SU-DHL-6 (cell line): ENCODE measurements around the gene PRR5.

ENCODE experiments used
- H2AFZ ChIP-seq: fragments of 200-600 bp; sonication (generic); 2 replicates; pipeline ENCODE4 v1.6.1; 2014; ENCODE audit warnings: low read depth, mild to moderate bottlenecking, moderate library complexity, mixed read lengths, antibody characterized with exemption, low read length; ENCODE audit not compliant: severe bottlenecking
- H3F3A ChIP-seq: fragments of 200-600 bp; shearing (Covaris generic); 2 replicates; pipeline ENCODE4 v1.6.0; 2016; ENCODE audit warnings: antibody characterized with exemption, mild to moderate bottlenecking; ENCODE audit not compliant: insufficient read depth
- H3K27ac ChIP-seq: fragments of 200-600 bp; sonication (generic); 2 replicates; pipeline ENCODE4 v1.5.1; 2016; ENCODE audit warnings: low read depth, mild to moderate bottlenecking, low read length, moderate library complexity, mixed read lengths
- H3K27me3 ChIP-seq: fragments of 200-600 bp; sonication (generic), shearing (Covaris generic); 2 replicates; pipeline ENCODE4 v1.6.0; 2014; ENCODE audit warnings: mild to moderate bottlenecking, low read length
- H3K36me3 ChIP-seq: fragments of 200-600 bp; sonication (generic); 2 replicates; pipeline ENCODE4 v1.6.1; 2014; ENCODE audit warnings: mild to moderate bottlenecking, low read length, mixed read lengths
- H3K4me2 ChIP-seq: fragments of 300-600, 200-600 bp; shearing (Covaris generic), sonication (generic); 2 replicates; pipeline ENCODE4 v1.6.0; 2014; ENCODE audit warnings: low read length, low read depth, mild to moderate bottlenecking; ENCODE audit not compliant: poor library complexity, severe bottlenecking
- H3K4me3 ChIP-seq: fragments of 200-600 bp; sonication (generic); 2 replicates; pipeline ENCODE4 v1.5.1; 2014; ENCODE audit warnings: antibody characterized with exemption, low read length, mild to moderate bottlenecking, mixed read lengths; ENCODE audit not compliant: insufficient read depth, poor library complexity, severe bottlenecking
- H3K79me2 ChIP-seq: fragments of 200-600 bp; sonication (generic); 2 replicates; pipeline ENCODE4 v1.6.1; 2014; ENCODE audit warnings: mild to moderate bottlenecking, low read length, moderate library complexity; ENCODE audit not compliant: insufficient read depth
- H3K9ac ChIP-seq: fragments of 200-600 bp; sonication (generic); 2 replicates; pipeline ENCODE4 v1.7.0; 2014; ENCODE audit warnings: mild to moderate bottlenecking, low read length
- H3K9me2 ChIP-seq: fragments of 200-600 bp; sonication (generic); replicated peaks from 2 replicates; pipeline ENCODE4 v1.6.1; 2014; ENCODE audit warnings: low read length; ENCODE audit not compliant: insufficient read depth
- H3K9me3 ChIP-seq: fragments of 200-600 bp; sonication (generic); 2 replicates; pipeline ENCODE4 v1.6.1; 2014; ENCODE audit warnings: low read length, mixed read lengths; ENCODE audit not compliant: insufficient read depth
- H4K20me1 ChIP-seq: fragments of 200-600 bp; sonication (generic); 2 replicates; pipeline ENCODE4 v1.6.1; 2014; ENCODE audit warnings: low read depth, mild to moderate bottlenecking, antibody characterized with exemption, low read length, moderate library complexity, mixed read lengths
- EZH2phosphoT487 ChIP-seq: fragments of 200-600 bp; sonication (generic), shearing (Covaris generic); conservative IDR thresholded peaks from 2 replicates; pipeline ENCODE4 v1.6.1; 2018; ENCODE audit warnings: mild to moderate bottlenecking, antibody characterized with exemption, low read length, moderate library complexity, mixed read lengths
- TF ChIP-seq, protein P1 (sequence below): fragments of 200-600 bp; sonication (generic); IDR thresholded peaks from one replicate; pipeline ENCODE4 v1.5.1; 2017; ENCODE audit warnings: antibody characterized with exemption, mild to moderate bottlenecking, low read length, moderate library complexity; ENCODE audit not compliant: insufficient read depth, poor library complexity, severe bottlenecking

Gene PRR5

DNA sequence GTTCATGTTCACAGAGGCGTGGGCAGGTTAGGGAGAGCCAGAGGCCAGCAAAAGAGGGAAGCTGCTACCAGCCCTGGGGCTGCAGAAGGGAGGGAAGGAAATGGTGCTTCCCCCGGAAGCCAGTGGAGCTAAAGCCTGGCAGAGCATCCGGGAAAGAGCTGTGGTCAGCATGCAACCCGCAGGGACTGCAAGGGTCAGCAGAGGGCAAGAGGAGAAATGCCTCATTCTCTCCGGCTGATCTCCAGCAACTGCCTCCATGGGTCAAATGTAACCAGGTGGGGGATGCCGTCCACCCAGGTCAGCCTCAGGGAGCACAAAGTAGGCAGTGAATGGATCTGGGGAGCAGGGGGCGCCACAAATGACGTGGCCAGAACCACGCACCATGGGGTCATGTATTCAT is 36.9 kb upstream of the PRR5 start:
- no peaks in the 10 kb centered on the region for H3K27me3 ChIP-seq
- no peak overlapping the region for H3K4me3 ChIP-seq
- H3K9me2 ChIP-seq = no peaks in the 10 kb centered on the region
- no peak overlapping the region for H2AFZ ChIP-seq
- no peak overlapping the region for H3K4me2 ChIP-seq
- H3K9me3 ChIP-seq = no peaks in the 10 kb centered on the region
- H3K9ac ChIP-seq = no peak overlapping the region
- no peaks in the 10 kb centered on the region for H3K79me2 ChIP-seq
- no peak overlapping the region for H3K27ac ChIP-seq
- no peaks in the 10 kb centered on the region for H3K36me3 ChIP-seq
- no peaks in the 10 kb centered on the region for H4K20me1 ChIP-seq
- H3F3A ChIP-seq = no peaks in the 10 kb centered on the region
- TF ChIP-seq, protein P1, sequence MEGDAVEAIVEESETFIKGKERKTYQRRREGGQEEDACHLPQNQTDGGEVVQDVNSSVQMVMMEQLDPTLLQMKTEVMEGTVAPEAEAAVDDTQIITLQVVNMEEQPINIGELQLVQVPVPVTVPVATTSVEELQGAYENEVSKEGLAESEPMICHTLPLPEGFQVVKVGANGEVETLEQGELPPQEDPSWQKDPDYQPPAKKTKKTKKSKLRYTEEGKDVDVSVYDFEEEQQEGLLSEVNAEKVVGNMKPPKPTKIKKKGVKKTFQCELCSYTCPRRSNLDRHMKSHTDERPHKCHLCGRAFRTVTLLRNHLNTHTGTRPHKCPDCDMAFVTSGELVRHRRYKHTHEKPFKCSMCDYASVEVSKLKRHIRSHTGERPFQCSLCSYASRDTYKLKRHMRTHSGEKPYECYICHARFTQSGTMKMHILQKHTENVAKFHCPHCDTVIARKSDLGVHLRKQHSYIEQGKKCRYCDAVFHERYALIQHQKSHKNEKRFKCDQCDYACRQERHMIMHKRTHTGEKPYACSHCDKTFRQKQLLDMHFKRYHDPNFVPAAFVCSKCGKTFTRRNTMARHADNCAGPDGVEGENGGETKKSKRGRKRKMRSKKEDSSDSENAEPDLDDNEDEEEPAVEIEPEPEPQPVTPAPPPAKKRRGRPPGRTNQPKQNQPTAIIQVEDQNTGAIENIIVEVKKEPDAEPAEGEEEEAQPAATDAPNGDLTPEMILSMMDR = no peak
- no peak for TF ChIP-seq EZH2phosphoT487

DNA sequence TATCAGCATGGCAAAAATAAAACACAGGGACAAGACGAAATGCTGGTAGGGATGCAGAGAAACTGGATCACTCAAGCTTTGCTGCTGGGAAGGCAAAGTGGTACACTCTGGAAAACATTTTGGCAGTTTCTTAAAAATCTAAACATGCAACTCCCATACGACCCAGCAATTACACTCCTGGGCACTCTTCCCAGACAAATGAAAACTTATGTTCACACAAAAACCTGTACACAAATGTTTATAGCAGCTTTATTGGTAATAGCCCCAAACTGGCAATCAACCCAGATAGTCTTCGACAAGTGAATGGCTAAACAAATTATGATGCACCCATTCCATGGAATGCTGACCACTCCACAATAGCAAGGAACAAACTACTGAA is 35.8 kb upstream of the PRR5 start:
- H2AFZ ChIP-seq = no peak overlapping the region
- H3K36me3 ChIP-seq = no peaks in the 10 kb centered on the region
- H3K27ac ChIP-seq = no peak overlapping the region
- no peaks in the 10 kb centered on the region for H3F3A ChIP-seq
- no peaks in the 10 kb centered on the region for H3K9me2 ChIP-seq
- H3K27me3 ChIP-seq = no peaks in the 10 kb centered on the region
- no peak overlapping the region for H3K9ac ChIP-seq
- TF ChIP-seq, protein P1 = no peak
- TF ChIP-seq EZH2phosphoT487 = no peak
- no peaks in the 10 kb centered on the region for H3K79me2 ChIP-seq
- no peaks in the 10 kb centered on the region for H4K20me1 ChIP-seq
- no peak overlapping the region for H3K4me3 ChIP-seq
- no peaks in the 10 kb centered on the region for H3K9me3 ChIP-seq
- H3K4me2 ChIP-seq = no peak overlapping the region

DNA sequence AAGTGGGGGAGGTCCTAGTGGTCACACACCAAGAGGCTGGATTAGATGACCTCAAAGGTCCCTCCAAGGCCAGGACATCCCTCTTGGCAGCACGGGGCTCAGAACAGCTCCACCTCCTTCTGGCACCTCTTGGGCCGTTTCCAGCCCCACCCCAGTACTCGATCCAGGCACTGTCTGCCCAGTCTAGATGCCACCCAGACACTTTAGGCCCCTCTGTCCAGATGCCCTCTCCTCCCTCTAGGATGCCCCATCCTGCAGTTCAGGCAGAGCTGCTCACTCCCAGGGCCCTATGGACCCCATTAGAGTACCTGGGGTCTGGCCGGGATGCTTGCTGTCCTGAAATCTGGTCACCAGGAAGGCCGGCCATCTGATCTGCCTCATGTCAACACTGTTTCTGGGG is 34.7 kb upstream of the PRR5 start:
- TF ChIP-seq EZH2phosphoT487 = no peak
- TF ChIP-seq, protein P1 = no peak
- no peak overlapping the region for H2AFZ ChIP-seq

DNA sequence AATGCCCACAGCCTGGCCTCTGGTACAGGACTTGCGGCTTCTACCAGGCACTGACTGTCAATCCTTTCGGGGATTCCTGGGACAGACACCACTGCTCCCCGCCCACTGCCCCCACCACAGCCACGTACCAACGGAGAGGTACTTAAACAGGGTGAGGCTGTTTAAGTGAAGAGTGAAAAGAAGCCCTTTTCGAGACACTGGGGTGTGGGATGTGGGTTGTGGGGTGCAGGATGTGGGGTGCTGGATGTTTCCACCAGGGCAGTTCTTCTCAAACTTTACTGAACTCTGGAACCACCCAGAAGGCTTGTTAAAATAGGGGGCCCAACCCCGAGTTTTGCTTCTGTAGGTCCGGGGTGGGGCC is 34.2 kb upstream of the PRR5 start:
- H3K27ac ChIP-seq = no peak overlapping the region
- H4K20me1 ChIP-seq = no peaks in the 10 kb centered on the region
- H3K9me2 ChIP-seq = no peaks in the 10 kb centered on the region
- H3K79me2 ChIP-seq = no peaks in the 10 kb centered on the region
- H3K27me3 ChIP-seq = no peaks in the 10 kb centered on the region
- no peaks in the 10 kb centered on the region for H3K9me3 ChIP-seq
- no peak overlapping the region for H3K4me2 ChIP-seq
- no peaks in the 10 kb centered on the region for H3F3A ChIP-seq
- no peak overlapping the region for H3K9ac ChIP-seq
- no peak overlapping the region for H2AFZ ChIP-seq
- H3K4me3 ChIP-seq = no peak overlapping the region
- TF ChIP-seq, protein P1 = no peak
- no peak for TF ChIP-seq EZH2phosphoT487
- H3K36me3 ChIP-seq = no peaks in the 10 kb centered on the region

More for the DNA sequence above, 34.7 kb upstream of the PRR5 start:
- Histone ChIP-seq H4K20me1 (no peaks in the 10 kb centered on the region), H3K36me3 (no peaks in the 10 kb centered on the region), H3K9ac (no peak overlapping the region), H3K79me2 (no peaks in the 10 kb centered on the region), H3K9me2 (no peaks in the 10 kb centered on the region), H3K27me3 (no peaks in the 10 kb centered on the region), H3F3A (no peaks in the 10 kb centered on the region), H3K4me3 (no peak overlapping the region), H3K4me2 (no peak overlapping the region), H3K9me3 (no peaks in the 10 kb centered on the region), H3K27ac (no peak overlapping the region)
